K562 (cell line): Measurements from ENCODE around the gene CPTP. TPM values are rescaled to one million over a fixed set of nuclear protein-coding genes. Genes with fewer than 3 reads are reported as not detected.

Experiments
- KLF13 ChIP-seq: fragments of 450-650 bp; IDR thresholded peaks from 2 replicates; pipeline ENCODE4 v1.6.1; 2016; ENCODE audit warnings: missing genetic modification characterization, low read depth, mild to moderate bottlenecking, missing compliant biosample characterization, moderate library complexity, borderline replicate concordance
- MED1 ChIP-seq: sonication (generic); formaldehyde crosslinking; IDR thresholded peaks from 2 replicates; pipeline ENCODE4 v1.8.1; 2023; ENCODE audit warnings: missing genetic modification reagents, borderline replicate concordance
- MTA2 ChIP-seq: fragments of 450-650 bp; IDR thresholded peaks from 2 replicates; pipeline ENCODE4 v1.6.1; 2016; ENCODE audit warnings: low read depth
- MYNN ChIP-seq, 2 experiments: sonication (generic); formaldehyde crosslinking in 1 of 2; IDR thresholded peaks; 2 replicates each; pipeline versions ENCODE4 v1.5.0 to v1.6.1; 2016 to 2020; ENCODE audit warnings: antibody characterized with exemption in 1 of 2, missing genetic modification reagents in 1 of 2
- POLR2A ChIP-seq: fragments of 450-650 bp; conservative IDR thresholded peaks from 2 replicates; pipeline ENCODE4 v1.6.1; 2016
- POU5F1 ChIP-seq: fragments of 150-350 bp; IDR thresholded peaks from 2 replicates; pipeline ENCODE4 v1.6.1; 2014; ENCODE audit warnings: borderline replicate concordance, low read length, low read depth, mild to moderate bottlenecking; ENCODE audit not compliant: partially characterized antibody
- RFX1 ChIP-seq: fragments of 450-650 bp; IDR thresholded peaks from 2 replicates; pipeline ENCODE4 v1.6.1; 2016; ENCODE audit warnings: mild to moderate bottlenecking, moderate library complexity
- SAFB ChIP-seq: fragments of 200-400 bp; formaldehyde crosslinking; IDR thresholded peaks from 2 replicates; pipeline ENCODE4 v1.6.1; 2017; ENCODE audit warnings: low read depth, low read length, borderline replicate concordance
- SRSF7 ChIP-seq: fragments of 200-400 bp; formaldehyde crosslinking; optimal IDR thresholded peaks from 2 replicates; pipeline ENCODE3; 2017; ENCODE audit warnings: mild to moderate bottlenecking, low read depth, low read length
- STAT5A ChIP-seq: IDR thresholded peaks from 2 replicates; pipeline ENCODE4 v1.6.1; 2012; ENCODE audit warnings: low read length, inconsistent platforms, borderline replicate concordance
- SUPT5H ChIP-seq: fragments of 450-650 bp; IDR thresholded peaks from 2 replicates; pipeline ENCODE4 v1.6.1; 2016
- U2AF1 ChIP-seq: fragments of 200-400 bp; formaldehyde crosslinking; optimal IDR thresholded peaks from 2 replicates; pipeline ENCODE3; 2017; ENCODE audit warnings: mild to moderate bottlenecking, low read depth, low read length, moderate library complexity
- ZNF232 ChIP-seq: sonication (generic); formaldehyde crosslinking; IDR thresholded peaks from 2 replicates; pipeline ENCODE4 v1.8.0; 2022; ENCODE audit warnings: mild to moderate bottlenecking, missing genetic modification reagents
- ZNF239 ChIP-seq: fragments of 250-450 bp; sonication (Bioruptor Pico); IDR thresholded peaks from 2 replicates; pipeline ENCODE4 v1.4.0; 2020; ENCODE audit warnings: mild to moderate bottlenecking
- ZNF780A ChIP-seq: fragments of 250-450 bp; sonication (Bioruptor Pico); IDR thresholded peaks from 2 replicates; pipeline ENCODE4 v1.5.0; 2021; ENCODE audit warnings: mild to moderate bottlenecking
- polyA plus RNA-seq, 8 experiments: library from polyadenylated mRNA; depleted of rRNA in 4 of 8; stranded (reverse) in 5 of 8; unstranded in 3 of 8; fragments of >200 nt; fragmentation: Nextera tagmentation in 2 of 8; fragmentation: Illumina TruSeq in 1 of 8; extraction: Ambion mirVana in 2 of 8; extraction: Trizol in 1 of 8; gene quantifications; 2 replicates each; pipeline versions ENCODE4 v1.2.1 to v1.2.3, GENCODE V29; 2011 to 2014; ENCODE audit warnings: inconsistent platforms in 1 of 8, missing spikeins in 1 of 8
- total RNA-seq, 7 experiments: library from RNA; depleted of rRNA in 6 of 7; stranded (reverse); fragments of >200 nt in 6 of 7; fragmentation: Illumina TruSeq in 2 of 7; extraction: Trizol in 2 of 7; gene quantifications; 2 replicates each; pipeline versions ENCODE4 v1.2.1 to v1.2.3, GENCODE V29; 2011 to 2021; ENCODE audit warnings: low replicate concordance in 1 of 7
- TF ChIP-seq, protein P1 (sequence below): fragments of 450-650 bp; IDR thresholded peaks from 2 replicates; pipeline ENCODE4 v1.6.1; 2018; ENCODE audit warnings: mild to moderate bottlenecking, low read depth; ENCODE audit not compliant: partially characterized antibody
- TF ChIP-seq, protein P2 (sequence below): sonication (generic); formaldehyde crosslinking; IDR thresholded peaks from 2 replicates; pipeline ENCODE4 v1.8.0; 2022; ENCODE audit warnings: mild to moderate bottlenecking, missing genetic modification reagents
- TF ChIP-seq, protein P3 (sequence below): sonication (generic); formaldehyde crosslinking; IDR thresholded peaks from 2 replicates; pipeline ENCODE4 v1.8.0; 2023; ENCODE audit warnings: mild to moderate bottlenecking, missing genetic modification reagents
- TF ChIP-seq, protein P4 (sequence below): fragments of 250-450 bp; sonication (Bioruptor Pico); IDR thresholded peaks from 2 replicates; pipeline ENCODE4 v1.9.0; 2021; ENCODE audit warnings: mild to moderate bottlenecking

The CPTP gene
- total and polyA plus RNA-seq, 9 of the 15 experiments (the other 6 are each of a cell fraction or from before 2014, with no cell fraction given), result 0.11 to 25.8 (median 3.5) TPM

DNA sequence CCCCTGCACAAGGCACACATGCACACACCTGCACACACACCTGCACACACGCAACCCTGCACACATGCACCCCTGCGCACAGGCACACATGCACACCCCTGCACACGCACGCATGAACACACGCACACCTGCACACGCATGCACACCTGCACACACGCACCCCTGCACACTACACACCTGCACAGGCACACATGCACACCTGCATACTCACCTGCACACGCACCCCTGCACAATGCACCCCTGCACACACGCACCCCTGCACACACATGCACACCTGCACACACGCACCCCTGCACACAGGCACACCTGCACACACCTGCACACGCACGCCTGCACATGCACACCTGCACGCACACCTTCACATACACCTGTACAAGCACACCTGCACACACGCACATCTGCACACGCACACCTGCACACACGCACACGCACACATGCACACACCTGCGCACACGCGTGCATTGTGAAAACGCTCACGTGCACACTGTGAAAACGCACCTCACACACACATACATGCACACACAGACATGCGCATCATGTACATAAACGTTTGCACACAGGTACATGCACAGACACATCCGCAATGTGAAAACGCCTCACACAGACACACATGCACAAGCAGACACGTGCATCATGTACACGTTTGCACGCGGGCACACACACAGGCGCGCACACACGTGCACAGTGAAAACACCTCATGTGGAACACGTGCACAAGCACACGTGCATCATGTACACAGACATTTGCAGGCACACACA, 16.4 kb downstream of the CPTP start (continued):
- TF ChIP-seq ZNF239 (CRISPR knock-in tag), result no peak
- TF ChIP-seq, protein P1, sequence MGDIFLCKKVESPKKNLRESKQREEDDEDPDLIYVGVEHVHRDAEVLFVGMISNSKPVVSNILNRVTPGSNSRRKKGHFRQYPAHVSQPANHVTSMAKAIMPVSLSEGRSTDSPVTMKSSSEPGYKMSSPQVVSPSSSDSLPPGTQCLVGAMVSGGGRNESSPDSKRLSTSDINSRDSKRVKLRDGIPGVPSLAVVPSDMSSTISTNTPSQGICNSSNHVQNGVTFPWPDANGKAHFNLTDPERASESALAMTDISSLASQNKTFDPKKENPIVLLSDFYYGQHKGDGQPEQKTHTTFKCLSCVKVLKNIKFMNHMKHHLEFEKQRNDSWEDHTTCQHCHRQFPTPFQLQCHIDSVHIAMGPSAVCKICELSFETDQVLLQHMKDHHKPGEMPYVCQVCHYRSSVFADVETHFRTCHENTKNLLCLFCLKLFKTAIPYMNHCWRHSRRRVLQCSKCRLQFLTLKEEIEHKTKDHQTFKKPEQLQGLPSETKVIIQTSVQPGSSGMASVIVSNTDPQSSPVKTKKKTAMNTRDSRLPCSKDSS, result no peak
- TF ChIP-seq ZNF780A (CRISPR knock-in tag), result no peak
- no peak for TF ChIP-seq MTA2
- TF ChIP-seq, protein P2, sequence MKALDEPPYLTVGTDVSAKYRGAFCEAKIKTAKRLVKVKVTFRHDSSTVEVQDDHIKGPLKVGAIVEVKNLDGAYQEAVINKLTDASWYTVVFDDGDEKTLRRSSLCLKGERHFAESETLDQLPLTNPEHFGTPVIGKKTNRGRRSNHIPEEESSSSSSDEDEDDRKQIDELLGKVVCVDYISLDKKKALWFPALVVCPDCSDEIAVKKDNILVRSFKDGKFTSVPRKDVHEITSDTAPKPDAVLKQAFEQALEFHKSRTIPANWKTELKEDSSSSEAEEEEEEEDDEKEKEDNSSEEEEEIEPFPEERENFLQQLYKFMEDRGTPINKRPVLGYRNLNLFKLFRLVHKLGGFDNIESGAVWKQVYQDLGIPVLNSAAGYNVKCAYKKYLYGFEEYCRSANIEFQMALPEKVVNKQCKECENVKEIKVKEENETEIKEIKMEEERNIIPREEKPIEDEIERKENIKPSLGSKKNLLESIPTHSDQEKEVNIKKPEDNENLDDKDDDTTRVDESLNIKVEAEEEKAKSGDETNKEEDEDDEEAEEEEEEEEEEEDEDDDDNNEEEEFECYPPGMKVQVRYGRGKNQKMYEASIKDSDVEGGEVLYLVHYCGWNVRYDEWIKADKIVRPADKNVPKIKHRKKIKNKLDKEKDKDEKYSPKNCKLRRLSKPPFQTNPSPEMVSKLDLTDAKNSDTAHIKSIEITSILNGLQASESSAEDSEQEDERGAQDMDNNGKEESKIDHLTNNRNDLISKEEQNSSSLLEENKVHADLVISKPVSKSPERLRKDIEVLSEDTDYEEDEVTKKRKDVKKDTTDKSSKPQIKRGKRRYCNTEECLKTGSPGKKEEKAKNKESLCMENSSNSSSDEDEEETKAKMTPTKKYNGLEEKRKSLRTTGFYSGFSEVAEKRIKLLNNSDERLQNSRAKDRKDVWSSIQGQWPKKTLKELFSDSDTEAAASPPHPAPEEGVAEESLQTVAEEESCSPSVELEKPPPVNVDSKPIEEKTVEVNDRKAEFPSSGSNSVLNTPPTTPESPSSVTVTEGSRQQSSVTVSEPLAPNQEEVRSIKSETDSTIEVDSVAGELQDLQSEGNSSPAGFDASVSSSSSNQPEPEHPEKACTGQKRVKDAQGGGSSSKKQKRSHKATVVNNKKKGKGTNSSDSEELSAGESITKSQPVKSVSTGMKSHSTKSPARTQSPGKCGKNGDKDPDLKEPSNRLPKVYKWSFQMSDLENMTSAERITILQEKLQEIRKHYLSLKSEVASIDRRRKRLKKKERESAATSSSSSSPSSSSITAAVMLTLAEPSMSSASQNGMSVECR (CRISPR knock-in tag), result 0 out of 2 replicates have a peak, but pooled peaks have one; percentile 34
- TF ChIP-seq SAFB, result no peak
- no peak for TF ChIP-seq KLF13 (tag)
- TF ChIP-seq RFX1, result no peak
- peak; percentile 52 for TF ChIP-seq MYNN (IDR thresholded peaks at IDR 0.05)
- TF ChIP-seq MYNN (CRISPR knock-in tag; IDR thresholded peaks at IDR 0.05), result no peak
- TF ChIP-seq POLR2A, result 0 out of 2 replicates have a peak, but pooled peaks have one; percentile 40
- no peak for TF ChIP-seq ZNF232 (CRISPR knock-in tag)
- no peak for TF ChIP-seq POU5F1
- TF ChIP-seq, protein P3, sequence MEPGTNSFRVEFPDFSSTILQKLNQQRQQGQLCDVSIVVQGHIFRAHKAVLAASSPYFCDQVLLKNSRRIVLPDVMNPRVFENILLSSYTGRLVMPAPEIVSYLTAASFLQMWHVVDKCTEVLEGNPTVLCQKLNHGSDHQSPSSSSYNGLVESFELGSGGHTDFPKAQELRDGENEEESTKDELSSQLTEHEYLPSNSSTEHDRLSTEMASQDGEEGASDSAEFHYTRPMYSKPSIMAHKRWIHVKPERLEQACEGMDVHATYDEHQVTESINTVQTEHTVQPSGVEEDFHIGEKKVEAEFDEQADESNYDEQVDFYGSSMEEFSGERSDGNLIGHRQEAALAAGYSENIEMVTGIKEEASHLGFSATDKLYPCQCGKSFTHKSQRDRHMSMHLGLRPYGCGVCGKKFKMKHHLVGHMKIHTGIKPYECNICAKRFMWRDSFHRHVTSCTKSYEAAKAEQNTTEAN (CRISPR knock-in tag), result peak; percentile 96
- TF ChIP-seq, protein P4, sequence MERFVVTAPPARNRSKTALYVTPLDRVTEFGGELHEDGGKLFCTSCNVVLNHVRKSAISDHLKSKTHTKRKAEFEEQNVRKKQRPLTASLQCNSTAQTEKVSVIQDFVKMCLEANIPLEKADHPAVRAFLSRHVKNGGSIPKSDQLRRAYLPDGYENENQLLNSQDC, result no peak
- TF ChIP-seq SUPT5H, result peak; percentile 58; the same call in 1 of the 2 replicates
- no peak for TF ChIP-seq MED1 (CRISPR knock-in tag)
- peak; percentile 59; the same call in 1 of the 2 replicates for TF ChIP-seq STAT5A
- TF ChIP-seq U2AF1, result no peak
- TF ChIP-seq SRSF7, result no peak
